PC-9 (cell line): ENCODE results near the gene ACAD10.

Experiments used
- EZH2 ChIP-seq: fragments of 200-600 bp; sonication (generic); IDR thresholded peaks from 2 replicates; pipeline ENCODE4 v1.8.0; 2017; ENCODE audit warnings: antibody characterized with exemption, low read depth
- TF ChIP-seq, protein P1 (sequence below): fragments of 200-600 bp; sonication (generic); conservative IDR thresholded peaks from 2 replicates; pipeline ENCODE4 v1.6.1; 2017; ENCODE audit warnings: mixed run types, antibody characterized with exemption, mild to moderate bottlenecking, moderate library complexity

DNA sequence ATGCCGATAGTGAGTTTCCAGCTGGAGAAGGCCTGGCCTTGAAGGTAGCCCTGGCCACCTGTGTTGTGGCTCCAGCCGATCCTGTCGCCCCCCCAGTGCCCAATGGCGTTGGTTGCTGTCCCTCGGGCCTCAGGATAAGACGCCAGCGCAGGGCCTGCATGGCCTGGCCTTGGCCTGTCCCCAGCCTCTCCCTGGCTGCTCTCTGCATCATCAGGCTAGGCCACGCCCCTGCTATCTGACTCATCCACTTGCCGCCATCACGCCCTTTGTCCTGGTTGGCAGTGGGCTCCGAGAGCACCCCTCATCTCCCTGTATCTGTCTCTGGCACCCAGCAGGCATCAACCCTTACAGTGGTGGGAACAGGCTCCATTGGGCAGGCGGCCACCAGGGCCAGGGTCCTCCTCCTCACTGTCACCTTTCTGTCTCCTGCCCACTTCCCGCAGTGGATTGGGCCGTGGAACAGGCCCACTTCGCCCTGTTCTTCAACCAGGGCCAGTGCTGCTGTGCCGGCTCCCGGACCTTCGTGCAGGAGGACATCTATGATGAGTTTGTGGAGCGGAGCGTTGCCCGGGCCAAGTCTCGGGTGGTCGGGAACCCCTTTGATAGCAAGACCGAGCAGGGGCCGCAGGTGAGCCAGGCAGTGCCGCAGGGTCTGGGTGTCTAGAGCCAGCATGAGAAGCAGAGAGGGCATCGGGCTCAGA lies 106.5 kb downstream of the ACAD10 start:
- TF ChIP-seq, protein P1, sequence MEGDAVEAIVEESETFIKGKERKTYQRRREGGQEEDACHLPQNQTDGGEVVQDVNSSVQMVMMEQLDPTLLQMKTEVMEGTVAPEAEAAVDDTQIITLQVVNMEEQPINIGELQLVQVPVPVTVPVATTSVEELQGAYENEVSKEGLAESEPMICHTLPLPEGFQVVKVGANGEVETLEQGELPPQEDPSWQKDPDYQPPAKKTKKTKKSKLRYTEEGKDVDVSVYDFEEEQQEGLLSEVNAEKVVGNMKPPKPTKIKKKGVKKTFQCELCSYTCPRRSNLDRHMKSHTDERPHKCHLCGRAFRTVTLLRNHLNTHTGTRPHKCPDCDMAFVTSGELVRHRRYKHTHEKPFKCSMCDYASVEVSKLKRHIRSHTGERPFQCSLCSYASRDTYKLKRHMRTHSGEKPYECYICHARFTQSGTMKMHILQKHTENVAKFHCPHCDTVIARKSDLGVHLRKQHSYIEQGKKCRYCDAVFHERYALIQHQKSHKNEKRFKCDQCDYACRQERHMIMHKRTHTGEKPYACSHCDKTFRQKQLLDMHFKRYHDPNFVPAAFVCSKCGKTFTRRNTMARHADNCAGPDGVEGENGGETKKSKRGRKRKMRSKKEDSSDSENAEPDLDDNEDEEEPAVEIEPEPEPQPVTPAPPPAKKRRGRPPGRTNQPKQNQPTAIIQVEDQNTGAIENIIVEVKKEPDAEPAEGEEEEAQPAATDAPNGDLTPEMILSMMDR: no peak
- TF ChIP-seq EZH2: no peak
